Limb (tissue), 2 donors: ENCODE measurements around the gene DSCAM.
"Not testable (repeated sequence)": the region's sequence is repeated elsewhere in the genome, so short reads cannot be mapped to it uniquely, and the experiment has no call there.

Experiments
- DNase-seq, 2 donors: peaks; one replicate each; pipeline ENCODE4 v3.0.0-alpha.2; 2016; ENCODE audit errors: extremely low spot score in 2 of 2

The DSCAM gene

GRCh38 chr21:40463176-40463575 lies 383.8 kb downstream of the DSCAM start:
- DNase-seq = no peak

DNA sequence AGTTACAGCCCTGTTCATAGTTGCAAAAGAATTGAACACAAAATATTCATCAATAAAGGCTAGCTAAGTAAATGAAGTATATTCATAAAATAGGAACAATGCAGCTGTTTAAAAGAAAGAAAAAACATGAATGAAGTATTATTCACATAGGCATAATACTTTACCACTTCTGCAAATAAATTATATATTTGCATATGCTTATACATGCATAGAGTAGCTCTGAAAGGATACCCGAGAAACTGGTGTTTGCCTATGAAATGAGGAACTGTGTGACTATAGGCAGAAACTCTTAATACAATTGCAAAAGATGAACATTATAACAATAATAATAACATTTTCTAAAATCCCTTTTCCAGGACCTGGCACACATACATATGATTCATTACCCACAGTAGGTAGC lies 385.9 kb downstream of the DSCAM start:
- DNase-seq = no peak

DNA sequence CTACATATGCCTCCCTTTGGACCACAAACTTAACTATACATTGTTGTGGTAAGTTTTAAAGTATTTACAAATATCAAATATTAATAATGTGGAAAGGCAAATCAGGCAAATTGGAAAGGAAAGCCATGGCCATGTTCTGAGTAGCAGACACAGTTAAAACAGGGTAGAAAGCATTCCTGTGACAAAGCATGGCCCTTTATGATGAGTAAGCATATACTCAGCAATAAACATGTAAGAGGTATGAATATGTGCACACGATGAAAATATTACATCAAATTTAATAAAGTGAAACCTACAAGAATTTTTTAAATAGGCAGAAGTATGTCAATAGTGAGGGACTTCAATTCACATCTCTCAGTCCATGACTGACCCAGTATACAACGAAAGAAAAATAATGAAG lies 389.2 kb downstream of the DSCAM start:
- no peak for DNase-seq

DNA sequence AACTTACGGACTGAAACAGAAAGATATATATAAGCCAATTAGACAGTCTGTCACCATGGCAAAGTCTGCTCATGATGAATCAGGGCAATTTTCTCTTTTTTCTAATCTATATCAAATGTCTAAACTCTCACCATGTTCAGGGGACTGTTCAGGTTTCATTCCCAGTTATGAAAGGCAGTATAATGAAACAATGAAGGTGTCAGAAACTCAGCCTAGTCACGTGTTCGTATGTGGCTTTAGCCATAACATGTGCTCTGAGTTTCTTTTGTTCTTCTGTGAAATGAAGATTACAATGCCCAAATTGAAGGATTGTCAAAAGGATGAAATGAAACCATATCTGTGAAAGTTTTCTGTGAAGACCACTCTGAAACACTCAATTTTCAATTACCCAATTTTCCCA lies 392.9 kb downstream of the DSCAM start:
- DNase-seq = no peak

DNA sequence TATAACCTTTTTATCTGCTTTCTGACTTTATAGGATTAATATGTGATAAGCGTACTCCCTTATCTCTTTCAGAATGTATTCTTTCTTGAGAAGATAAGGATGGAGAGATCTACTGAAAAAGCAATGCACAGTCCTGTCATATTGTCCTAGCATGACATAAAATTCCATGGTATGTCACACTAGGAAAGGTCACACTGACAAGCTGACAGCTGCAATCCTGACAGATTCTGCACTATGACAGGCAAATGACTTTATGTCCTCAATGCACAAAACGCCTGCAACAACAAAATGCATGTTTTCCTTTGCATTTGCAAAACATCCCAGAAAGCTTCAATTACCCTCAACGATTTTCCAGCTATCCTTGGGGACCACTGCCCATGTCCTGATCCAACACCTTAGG lies 393.8 kb downstream of the DSCAM start:
- DNase-seq = no peak

- no peak for DNase-seq
Observed at GRCh38 chr21:40452548-40452947, 394.4 kb downstream of the DSCAM start.

DNA sequence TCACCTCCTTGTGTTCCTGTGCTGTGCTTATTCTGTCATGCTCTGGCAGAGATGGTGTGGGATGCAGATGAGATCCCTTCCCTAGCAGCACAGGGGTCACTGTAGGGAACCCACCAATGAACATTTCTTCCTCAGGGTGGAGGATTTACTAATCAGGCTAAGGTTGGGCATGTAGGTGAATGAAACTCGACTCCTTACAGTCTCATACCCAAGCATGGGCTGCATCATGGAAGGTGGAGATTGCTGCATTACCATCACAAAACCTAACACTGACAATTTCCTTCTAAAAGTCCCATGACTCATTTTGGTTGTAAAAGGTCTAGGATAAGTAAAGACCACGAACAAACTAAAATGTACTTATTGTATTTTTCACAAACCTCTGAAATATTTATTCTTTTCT lies 399.9 kb downstream of the DSCAM start:
- DNase-seq = no peak

DNA sequence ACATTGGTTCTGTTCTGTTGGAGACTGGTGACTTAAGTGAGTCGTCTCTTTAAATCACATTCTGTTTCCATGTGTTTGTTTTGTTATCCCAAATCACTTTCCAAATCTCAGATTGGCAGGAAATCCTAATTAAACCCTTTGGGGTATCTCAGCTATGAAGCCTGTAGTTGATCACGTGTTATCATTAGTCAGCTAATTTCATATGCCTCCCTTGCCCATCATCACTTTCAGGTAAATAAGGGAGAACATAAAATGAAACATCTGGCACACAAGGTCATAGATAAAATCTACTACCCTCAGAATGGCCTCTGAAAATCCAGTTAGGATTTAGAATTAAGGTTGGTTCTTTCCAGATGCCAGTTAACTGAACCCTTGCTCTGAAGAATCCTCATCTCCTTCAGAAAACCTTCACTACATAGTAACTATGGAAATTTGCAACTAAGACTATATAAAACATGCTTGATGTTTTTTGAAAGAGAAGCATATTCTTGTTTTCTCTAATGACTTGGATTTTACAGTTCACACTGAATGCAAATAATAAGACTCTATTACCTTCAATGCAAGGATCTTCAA lies 401.5 kb downstream of the DSCAM start:
- DNase-seq = no peak

GRCh38 chr21:40439581-40439980 lies 407.4 kb downstream of the DSCAM start:
- DNase-seq = not testable (repeated sequence)

DNA sequence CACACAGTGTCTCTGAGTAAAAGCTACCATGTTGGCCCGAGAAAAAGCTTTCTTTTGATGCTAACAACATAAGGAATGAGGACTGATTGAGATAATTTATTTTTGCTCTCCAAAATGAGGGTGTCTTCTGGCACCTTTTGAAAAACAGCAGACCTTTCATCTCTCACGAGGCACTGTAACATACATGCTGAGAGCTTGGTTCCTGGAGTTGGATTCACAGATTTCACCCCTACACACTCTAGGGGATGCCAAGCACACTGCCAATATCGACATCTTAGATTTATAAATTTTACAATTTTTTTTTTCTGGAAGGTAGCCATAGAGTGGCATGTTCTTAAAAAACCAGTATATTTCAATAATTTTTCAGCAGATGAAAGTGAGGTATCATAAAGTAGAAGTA lies 408.3 kb downstream of the DSCAM start:
- no peak for DNase-seq

GRCh38 chr21:40436261-40436660 lies 410.7 kb downstream of the DSCAM start:
- no peak for DNase-seq

DNA sequence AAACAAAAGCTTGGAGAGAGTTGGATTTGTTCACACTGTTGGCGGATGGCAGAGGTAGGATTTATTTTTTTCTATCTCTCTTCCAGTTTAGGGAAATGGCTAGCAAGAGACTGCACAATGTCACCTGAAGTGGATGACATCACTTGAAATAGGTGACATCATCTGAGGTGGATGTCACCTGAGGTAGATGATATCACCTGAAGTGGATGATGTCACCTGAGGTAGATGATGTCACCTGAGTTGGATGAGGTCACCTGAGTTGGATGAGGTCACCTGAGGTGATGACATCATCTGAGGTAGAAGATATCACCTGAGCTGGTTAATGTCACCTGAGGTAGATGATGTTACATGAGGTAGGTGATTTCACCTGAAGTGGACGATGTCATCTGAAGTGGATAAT lies 413.4 kb downstream of the DSCAM start:
- DNase-seq = no peak

- DNase-seq = no peak
Observed at GRCh38 chr21:40425981-40426380, 421.0 kb downstream of the DSCAM start.

DNA sequence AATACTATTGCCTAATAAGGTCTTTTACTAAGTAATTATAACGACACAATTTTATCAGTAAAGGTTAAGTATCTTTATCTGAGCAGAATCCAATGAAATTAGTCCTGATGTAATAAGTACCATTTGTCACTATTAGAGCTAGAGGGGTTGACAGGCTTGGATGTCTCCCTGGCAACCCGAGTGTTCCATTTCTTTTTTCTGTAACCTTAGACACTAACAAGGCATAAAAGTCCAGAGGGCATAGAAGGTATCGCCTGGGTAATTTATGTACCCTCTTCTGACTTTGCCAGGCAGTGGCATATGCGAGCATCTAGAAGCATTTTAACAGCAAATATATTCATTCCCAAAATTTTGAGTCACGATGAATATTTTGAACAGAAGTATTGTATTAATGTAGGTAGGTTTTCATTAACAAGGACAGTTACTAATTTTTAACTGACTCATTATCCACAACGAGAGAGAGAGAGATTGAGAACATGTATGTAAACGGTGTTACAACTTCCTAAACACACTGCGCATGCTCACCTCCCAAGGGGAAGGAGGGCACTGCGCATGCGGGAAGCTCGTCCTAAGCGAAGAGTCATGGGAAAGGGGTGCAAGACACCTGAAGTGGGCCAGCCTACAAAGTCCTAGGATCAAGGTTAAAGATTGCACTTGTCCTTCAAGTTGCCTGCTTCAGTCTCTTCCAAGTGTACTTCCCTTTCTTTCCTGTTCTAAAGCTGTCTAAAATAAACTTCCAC lies 423.9 kb downstream of the DSCAM start:
- no peak for DNase-seq

DNA sequence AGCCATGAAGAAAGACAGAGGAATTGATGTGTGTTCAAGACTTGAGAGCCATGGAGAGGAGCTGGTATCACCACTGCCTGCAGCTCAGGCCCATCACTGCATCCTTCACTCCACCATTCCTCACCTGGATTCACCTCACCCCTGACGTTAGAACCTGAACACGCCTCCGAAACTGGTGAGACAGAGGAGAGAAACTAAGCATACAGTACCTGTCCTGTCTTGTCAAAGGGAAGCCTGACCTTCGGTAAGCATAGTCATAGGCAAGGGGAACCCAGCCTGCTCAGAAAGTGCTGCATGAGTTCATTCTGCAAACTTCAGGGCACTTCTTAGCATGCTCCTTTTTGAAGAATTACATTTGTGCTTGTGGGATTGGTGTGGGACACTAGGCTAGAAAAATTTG lies 425.8 kb downstream of the DSCAM start:
- DNase-seq = no peak

DNA sequence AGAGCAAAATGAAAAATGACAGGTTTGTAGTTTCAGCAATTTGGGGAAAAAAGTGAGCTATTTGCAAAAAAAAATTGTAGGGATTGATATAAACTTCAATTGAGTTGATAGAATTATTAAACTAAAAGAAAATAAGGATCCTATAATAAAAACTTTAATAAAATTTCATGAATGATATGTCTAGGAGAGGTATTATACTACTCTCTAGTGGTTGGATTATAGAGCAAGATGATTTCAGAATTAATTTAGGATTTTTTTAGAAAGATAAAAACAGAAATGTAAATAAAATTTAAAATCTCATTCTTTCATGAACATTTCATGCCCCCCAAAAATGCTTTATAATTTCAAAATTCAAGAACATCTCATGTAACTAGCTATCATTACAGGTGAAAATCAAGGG lies 430.4 kb downstream of the DSCAM start:
- no peak for DNase-seq

- no peak for DNase-seq
Observed at GRCh38 chr21:40408561-40408960, 438.4 kb downstream of the DSCAM start.

DNA sequence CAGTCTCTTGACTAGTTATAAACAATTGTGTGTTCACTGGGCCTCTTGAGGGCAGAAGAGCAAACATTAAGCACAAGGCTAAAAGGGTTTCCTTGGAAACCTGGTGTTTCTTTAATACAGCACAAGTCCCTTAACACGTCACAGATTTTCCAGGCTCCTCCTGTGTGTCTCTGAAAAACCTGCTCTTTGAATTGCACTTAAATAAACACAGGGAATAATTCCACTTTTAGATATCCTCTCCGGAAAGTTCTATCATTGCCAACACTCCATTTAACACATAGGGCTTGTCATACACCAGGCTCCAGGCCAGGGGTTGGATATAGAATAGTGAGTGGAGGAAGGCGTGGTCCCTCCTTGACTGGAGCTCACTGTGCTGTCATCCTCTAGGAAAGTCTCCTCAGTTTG lies 442.6 kb downstream of the DSCAM start:
- DNase-seq = peak; percentile 72 to 85

- no peak for DNase-seq
Observed at GRCh38 chr21:40402884-40403582, 443.9 kb downstream of the DSCAM start.

GRCh38 chr21:40395732-40396131 lies 451.2 kb downstream of the DSCAM start:
- DNase-seq = no peak

GRCh38 chr21:40393066-40393465 lies 453.9 kb downstream of the DSCAM start:
- DNase-seq = no peak

DNA sequence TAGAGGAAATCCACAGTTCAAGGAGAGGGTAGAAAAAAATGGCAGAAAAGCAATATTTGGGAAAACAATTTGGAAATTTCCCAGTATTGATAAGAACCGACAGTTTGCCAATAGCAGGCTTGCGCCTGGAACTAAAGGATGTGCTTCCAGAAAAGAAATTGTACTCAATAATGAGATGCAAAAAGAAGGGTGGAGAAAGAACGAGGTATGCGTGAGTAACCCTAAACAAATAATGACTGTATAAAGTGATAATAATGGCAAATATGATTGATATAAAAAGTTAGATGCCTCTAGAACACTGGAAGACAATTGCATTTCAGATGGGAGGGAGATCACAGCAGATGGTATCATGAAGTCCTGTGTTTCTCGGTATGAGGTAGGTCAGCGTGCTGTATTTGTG lies 458.9 kb downstream of the DSCAM start:
- no peak for DNase-seq
